Measurements from ENCODE around the gene GALK2. TPM values are rescaled to one million over a fixed set of nuclear protein-coding genes. Genes with fewer than 3 reads are reported as not detected.

GALK2 gene
- polyA plus RNA-seq, 2 of the 4 experiments (the other 2 are of a cell fraction) = 26.8 to 40.5 TPM

GRCh38 chr15:49148727-49149126 lies 21.3 kb upstream of the GALK2 start:
- Histone ChIP-seq H3K4me1 (peaks cover 15% of the 10 kb centered on the region; the same call in 1 of the 3 replicates), H3K4me3 (no peak overlapping the region), H3K27ac (no peak overlapping the region), H3K9me3 (no peaks in the 10 kb centered on the region), H3K4me2 (no peak overlapping the region)
- FAIRE-seq = no peak
- ATAC-seq = no peak
- no peak for DNase-seq (ENCODE audit: low read depth in 1 of 2, low spot score in 1 of 2)
- ChIA-PET CTCF (interaction anchor here (1.3 kb wide), 1 partner anchor 287 kb away, joined by 3 read pairs; no protein-coding TSS in a partner anchor), POLR2A (no interaction called here)
- no peak for TF ChIP-seq CEBPB (IDR thresholded peaks at IDR 0.05)
- TF ChIP-seq RFX5 (IDR thresholded peaks at IDR 0.05) = no peak
- TF ChIP-seq NR3C1 (IDR thresholded peaks at IDR 0.05) = no peak
- no peak for TF ChIP-seq JUN (IDR thresholded peaks at IDR 0.05)
- TF ChIP-seq ZSCAN20 (CRISPR knock-in tag; IDR thresholded peaks at IDR 0.05) = no peak
- TF ChIP-seq FOSL2 (IDR thresholded peaks at IDR 0.05) = no peak
- TF ChIP-seq FOSL2 (CRISPR knock-in tag; IDR thresholded peaks at IDR 0.05) = no peak
- WGBS (ENCODE audit: missing lambda C conversion rate) = 94% methylated on average over 1 of the region's 1 CpG

DNA sequence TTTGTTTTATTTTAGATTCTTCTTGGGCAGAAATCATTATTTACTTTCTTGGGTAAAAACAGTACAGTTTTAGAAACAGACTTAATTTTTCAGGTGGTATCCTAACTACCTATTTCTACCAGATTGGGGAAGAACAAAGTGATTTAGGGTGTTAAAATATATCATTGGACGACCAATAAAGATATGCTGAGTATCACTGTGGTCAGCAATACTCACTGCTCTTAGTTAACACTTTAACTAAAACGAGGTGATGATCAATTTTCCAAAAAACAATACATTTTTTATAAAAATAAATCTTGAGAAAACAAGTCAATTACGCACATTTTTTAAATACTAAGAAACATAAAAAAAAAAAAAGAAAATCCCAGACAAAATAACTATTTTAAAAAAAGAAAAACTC lies 18.2 kb upstream of the GALK2 start:
- WGBS (ENCODE audit: missing lambda C conversion rate) = 81% methylated on average over 3 of the region's 3 CpGs
- DNase-seq (ENCODE audit: low read depth in 1 of 2, low spot score in 1 of 2) = no peak
- Histone ChIP-seq H3K9me3 (no peaks in the 10 kb centered on the region), H3K4me1 (peaks cover 18% of the 10 kb centered on the region; the same call in 1 of the 3 replicates), H3K4me2 (no peak overlapping the region), H3K27ac (no peak overlapping the region), H3K4me3 (no peak overlapping the region)
- ChIA-PET POLR2A (no interaction called here), CTCF (no interaction called here)
- TF ChIP-seq KDM5A (IDR thresholded peaks at IDR 0.05) (no peak), GATA3 (IDR thresholded peaks at IDR 0.05; ENCODE audit: borderline replicate concordance) (no peak), NR3C1 (IDR thresholded peaks at IDR 0.05) (no peak), USF2 (IDR thresholded peaks at IDR 0.05) (no peak), NPAS2 (CRISPR knock-in tag; IDR thresholded peaks at IDR 0.05; ENCODE audit: borderline replicate concordance) (no peak), RCOR1 (IDR thresholded peaks at IDR 0.05; ENCODE audit: low read depth, low read length) (no peak), HEYL (CRISPR knock-in tag; IDR thresholded peaks at IDR 0.05) (no peak), CBX8 (IDR thresholded peaks at IDR 0.05) (no peak), MYC (IDR thresholded peaks at IDR 0.05; ENCODE audit: borderline replicate concordance, low read length) (no peak), FOXS1 (CRISPR knock-in tag; IDR thresholded peaks at IDR 0.05) (no peak), RFX5 (IDR thresholded peaks at IDR 0.05) (no peak), RNF2 (IDR thresholded peaks at IDR 0.05; ENCODE audit: borderline replicate concordance, low read depth) (no peak)
- no peak for ATAC-seq
- FAIRE-seq = no peak

GRCh38 chr15:49152552-49153312 lies 17.3 kb upstream of the GALK2 start:
- WGBS (ENCODE audit: missing lambda C conversion rate) = 82% methylated on average over 9 of the region's 9 CpGs
- POLR2A ChIA-PET = no interaction called here
- Histone ChIP-seq H3K4me3 (no peak overlapping the region), H3K27ac (no peak overlapping the region), H3K4me2 (peak overlapping the region; percentile 74; the same call in 2 of the 3 replicates), H3K4me1 (peaks cover 23% of the 10 kb centered on the region; the same call in 1 of the 3 replicates), H3K9me3 (no peaks in the 10 kb centered on the region)
- DNase-seq (ENCODE audit: low read depth in 1 of 2, low spot score in 1 of 2) = no peak
- no peak for FAIRE-seq
- CTCF ChIA-PET = interaction anchor here (0.6 kb wide), 1 partner anchor 291 kb away, joined by 3 read pairs; no protein-coding TSS in a partner anchor
- no peak for TF ChIP-seq RCOR1 (IDR thresholded peaks at IDR 0.05; ENCODE audit: low read depth, low read length)
- no peak for TF ChIP-seq PHF8 (IDR thresholded peaks at IDR 0.05; ENCODE audit: borderline replicate concordance, low read depth)
- TF ChIP-seq, protein P1, sequence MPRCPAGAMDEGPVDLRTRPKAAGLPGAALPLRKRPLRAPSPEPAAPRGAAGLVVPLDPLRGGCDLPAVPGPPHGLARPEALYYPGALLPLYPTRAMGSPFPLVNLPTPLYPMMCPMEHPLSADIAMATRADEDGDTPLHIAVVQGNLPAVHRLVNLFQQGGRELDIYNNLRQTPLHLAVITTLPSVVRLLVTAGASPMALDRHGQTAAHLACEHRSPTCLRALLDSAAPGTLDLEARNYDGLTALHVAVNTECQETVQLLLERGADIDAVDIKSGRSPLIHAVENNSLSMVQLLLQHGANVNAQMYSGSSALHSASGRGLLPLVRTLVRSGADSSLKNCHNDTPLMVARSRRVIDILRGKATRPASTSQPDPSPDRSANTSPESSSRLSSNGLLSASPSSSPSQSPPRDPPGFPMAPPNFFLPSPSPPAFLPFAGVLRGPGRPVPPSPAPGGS (IDR thresholded peaks at IDR 0.05) = no peak
- no peak for TF ChIP-seq SREBF2 (IDR thresholded peaks at IDR 0.05)
- ATAC-seq = no peak
